Peyer's patch (tissue), 4 donors: ENCODE data around the gene NBL1. TPM values are rescaled to one million over a fixed set of nuclear protein-coding genes. Genes with fewer than 3 reads are reported as not detected.

Experiments
- DNase-seq, 3 donors: peaks; one replicate each; pipeline ENCODE4 v3.0.0-alpha.2; 2017 to 2019
- H3K27ac ChIP-seq, 4 donors: fragments of 200-600 bp; sonication (generic); one replicate each; pipeline ENCODE4 v1.5.1; 2016 to 2019
- H3K27me3 ChIP-seq, 2 donors: fragments of 200-600 bp; sonication (generic); one replicate each; pipeline ENCODE4 v1.5.1; 2019
- H3K36me3 ChIP-seq, 3 donors: fragments of 200-600 bp; sonication (generic); one replicate each; pipeline ENCODE4 v1.5.1; 2016 to 2019
- H3K4me1 ChIP-seq, 4 donors: fragments of 200-600 bp; sonication (generic); one replicate each; pipeline ENCODE4 v1.5.1; 2016 to 2019
- H3K4me3 ChIP-seq, 4 donors: fragments of 200-600 bp; sonication (generic); 1 replicate in 3 of 4; 2 replicates in 1 of 4; pipeline ENCODE4 v1.5.1; 2016 to 2019; ENCODE audit warnings: mild to moderate bottlenecking in 1 of 4
- H3K9me3 ChIP-seq, 4 donors: fragments of 200-600 bp; sonication (generic); one replicate each; pipeline ENCODE4 v1.5.1; 2016 to 2019; ENCODE audit warnings: mild to moderate bottlenecking in 1 of 4
- CTCF ChIP-seq, 6 experiments: fragments of 450-650 bp in 4 of 6; fragments of 200-600 bp in 2 of 6; sonication (generic) in 1 of 6; IDR thresholded peaks; one replicate each; pipeline ENCODE4 v1.5.1; 2017 to 2019; ENCODE audit warnings: antibody characterized with exemption in 6 of 6, mild to moderate bottlenecking in 3 of 6, moderate library complexity in 1 of 6
- POLR2A ChIP-seq, 2 donors: fragments of 450-650 bp; IDR thresholded peaks; one replicate each; pipeline ENCODE4 v1.5.1; 2017; ENCODE audit warnings: antibody characterized with exemption in 2 of 2, mild to moderate bottlenecking in 2 of 2, moderate library complexity in 2 of 2
- total RNA-seq, 4 donors: library from RNA; depleted of rRNA; stranded (reverse); fragments of >200 nt; gene quantifications; one replicate each; pipeline ENCODE4 v1.1.0, GENCODE V29; 2016

Gene NBL1
- total RNA-seq, 4 donors from 2014 or later = 187 to 348 (median 289) TPM

- peaks cover 0 to 2% (median 0%) of the 10 kb centered on the region in 4 donors for H3K4me1 ChIP-seq
- DNase-seq = no peak
- H3K9me3 ChIP-seq = no peaks in the 10 kb centered on the region
- no peak for TF ChIP-seq CTCF (IDR thresholded peaks at IDR 0.05)
- no peak for TF ChIP-seq POLR2A (IDR thresholded peaks at IDR 0.05)
- H3K27me3 ChIP-seq = no peaks in the 10 kb centered on the region
- no peak overlapping the region for H3K27ac ChIP-seq
- H3K36me3 ChIP-seq = no peaks in the 10 kb centered on the region
- no peak overlapping the region for H3K4me3 ChIP-seq
These were observed 62.0 kb downstream of the NBL1 start for GRCh38 chr1:19706136-19706535.

Other genes with a start within 250 kb of the NBL1 start
- 100 to 1,000 TPM; 107 to 210 (median 119) TPM for gene CAPZB, start 158.8 kb upstream of the NBL1 start, total RNA-seq
- under 1 TPM in 1 of 4 donors, not detected in 3; 0.88 TPM for gene HTR6, start 20.6 kb downstream of the NBL1 start, total RNA-seq
- 10 to 100 TPM; 13.5 to 40.4 (median 26.1) TPM for gene TMCO4, start 155.6 kb downstream of the NBL1 start, total RNA-seq
- gene RNF186, start 171.0 kb downstream of the NBL1 start, total RNA-seq = 10 to 100 TPM in 2 of 4 donors, 1 to 10 TPM in 2; 2.5 to 19.0 (median 10.4) TPM
- gene OTUD3, start 238.1 kb downstream of the NBL1 start, total RNA-seq = 10 to 100 TPM in 1 of 4 donors, 1 to 10 TPM in 3; 6.5 to 13.6 (median 8.2) TPM